ENCODE measurements around the gene ATP9B. TPM values are rescaled to one million over a fixed set of nuclear protein-coding genes. Genes with fewer than 3 reads are reported as not detected.

The ATP9B gene
- total RNA-seq, 1 donor from 2014 or later: 52.0 TPM

DNA sequence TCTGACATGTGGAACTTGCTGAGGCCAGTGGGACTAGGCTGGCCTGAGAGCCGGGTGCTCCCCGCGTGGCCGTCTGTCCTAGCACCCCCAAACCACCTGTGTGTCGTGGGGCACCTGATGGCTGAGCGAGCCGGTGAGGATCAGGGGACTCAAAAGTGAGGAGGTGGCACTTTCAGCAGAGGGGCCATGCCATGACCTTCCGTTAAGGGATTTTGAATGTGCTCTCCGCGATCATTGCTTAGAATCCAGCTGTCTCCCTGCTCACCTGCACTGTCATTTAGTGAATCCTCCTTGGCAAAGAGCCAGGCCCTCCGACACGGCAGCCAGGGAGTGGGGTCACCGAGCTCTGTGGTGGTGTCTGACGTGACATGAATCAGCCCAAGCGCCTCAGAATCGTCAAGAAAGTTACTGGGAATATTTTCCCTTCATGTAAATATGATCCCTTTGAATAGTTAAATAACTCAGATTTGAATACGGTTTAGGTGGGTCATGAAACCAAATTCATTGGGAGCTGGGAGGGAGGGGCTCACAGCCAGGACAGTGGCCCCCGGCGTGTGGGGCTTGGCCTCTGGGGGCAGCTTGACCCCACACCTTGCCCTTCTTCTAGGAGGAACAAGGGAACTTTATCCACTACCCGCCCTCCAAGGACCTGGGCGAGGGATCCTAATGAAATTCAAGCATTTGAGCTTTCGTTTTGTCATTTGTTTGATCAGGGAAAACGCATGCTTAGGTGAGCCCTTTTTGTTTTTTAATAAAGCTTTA, 336.0 kb downstream of the ATP9B start:
- DNase-seq (ENCODE audit: low spot score in 2 of 2, unreplicated experiment in 2 of 2): no peak
- H3K27me3 Mint-ChIP-seq (ENCODE audit: low read depth): peaks cover 6% of the 10 kb centered on the region
- H3K4me1 Mint-ChIP-seq: peaks cover 36% of the 10 kb centered on the region
- no peak overlapping the region for H3K27ac Mint-ChIP-seq
- TF ChIP-seq, protein P1, sequence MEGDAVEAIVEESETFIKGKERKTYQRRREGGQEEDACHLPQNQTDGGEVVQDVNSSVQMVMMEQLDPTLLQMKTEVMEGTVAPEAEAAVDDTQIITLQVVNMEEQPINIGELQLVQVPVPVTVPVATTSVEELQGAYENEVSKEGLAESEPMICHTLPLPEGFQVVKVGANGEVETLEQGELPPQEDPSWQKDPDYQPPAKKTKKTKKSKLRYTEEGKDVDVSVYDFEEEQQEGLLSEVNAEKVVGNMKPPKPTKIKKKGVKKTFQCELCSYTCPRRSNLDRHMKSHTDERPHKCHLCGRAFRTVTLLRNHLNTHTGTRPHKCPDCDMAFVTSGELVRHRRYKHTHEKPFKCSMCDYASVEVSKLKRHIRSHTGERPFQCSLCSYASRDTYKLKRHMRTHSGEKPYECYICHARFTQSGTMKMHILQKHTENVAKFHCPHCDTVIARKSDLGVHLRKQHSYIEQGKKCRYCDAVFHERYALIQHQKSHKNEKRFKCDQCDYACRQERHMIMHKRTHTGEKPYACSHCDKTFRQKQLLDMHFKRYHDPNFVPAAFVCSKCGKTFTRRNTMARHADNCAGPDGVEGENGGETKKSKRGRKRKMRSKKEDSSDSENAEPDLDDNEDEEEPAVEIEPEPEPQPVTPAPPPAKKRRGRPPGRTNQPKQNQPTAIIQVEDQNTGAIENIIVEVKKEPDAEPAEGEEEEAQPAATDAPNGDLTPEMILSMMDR (IDR thresholded peaks at IDR 0.05; ENCODE audit: unreplicated experiment): no peak
- no peak overlapping the region for H3K4me3 Mint-ChIP-seq
- H3K9me3 Mint-ChIP-seq: no peaks in the 10 kb centered on the region
- H3K36me3 Mint-ChIP-seq: peaks cover 2% of the 10 kb centered on the region

DNA sequence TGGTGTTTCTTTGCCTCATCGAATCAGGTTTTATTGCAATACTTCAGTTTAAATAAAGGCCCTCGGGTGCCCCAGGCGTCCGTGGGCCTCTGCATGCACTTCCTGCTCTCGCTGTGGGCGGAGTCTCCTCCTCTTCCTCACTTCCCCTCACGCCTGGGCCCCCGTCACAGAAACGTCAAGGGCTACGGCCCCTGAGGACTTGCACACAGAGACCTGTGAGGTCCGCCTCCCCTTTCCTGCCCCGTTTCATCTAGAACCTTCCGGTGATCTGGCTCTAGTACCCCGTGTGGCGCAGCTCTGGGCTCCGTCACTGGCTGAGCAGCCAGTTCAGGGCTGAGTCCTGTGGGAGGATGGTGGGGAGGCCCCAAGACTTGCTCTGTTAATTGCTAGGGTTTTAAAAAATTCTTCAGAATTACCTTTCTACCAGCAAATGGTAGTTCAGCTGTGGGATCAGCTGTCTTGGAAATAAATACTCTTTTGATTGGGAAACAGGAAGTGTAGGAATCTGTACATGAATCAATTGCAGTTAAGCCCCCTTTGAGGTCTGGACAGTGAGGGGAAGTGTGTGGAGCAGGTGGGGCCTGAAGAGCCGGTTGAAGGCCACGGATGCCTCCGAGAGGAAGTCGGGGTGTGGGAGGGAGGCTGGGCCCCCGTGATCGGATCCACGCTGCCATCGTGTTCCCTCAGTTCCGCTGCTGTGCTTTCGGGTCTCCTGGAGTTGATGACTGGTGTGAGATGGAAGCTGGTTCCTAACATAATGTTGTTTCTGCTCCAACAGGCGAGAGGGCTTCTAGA, 336.8 kb downstream of the ATP9B start:
- peaks cover 2% of the 10 kb centered on the region for H3K36me3 Mint-ChIP-seq
- peak overlapping the region; percentile 61 for H3K27ac Mint-ChIP-seq

DNA sequence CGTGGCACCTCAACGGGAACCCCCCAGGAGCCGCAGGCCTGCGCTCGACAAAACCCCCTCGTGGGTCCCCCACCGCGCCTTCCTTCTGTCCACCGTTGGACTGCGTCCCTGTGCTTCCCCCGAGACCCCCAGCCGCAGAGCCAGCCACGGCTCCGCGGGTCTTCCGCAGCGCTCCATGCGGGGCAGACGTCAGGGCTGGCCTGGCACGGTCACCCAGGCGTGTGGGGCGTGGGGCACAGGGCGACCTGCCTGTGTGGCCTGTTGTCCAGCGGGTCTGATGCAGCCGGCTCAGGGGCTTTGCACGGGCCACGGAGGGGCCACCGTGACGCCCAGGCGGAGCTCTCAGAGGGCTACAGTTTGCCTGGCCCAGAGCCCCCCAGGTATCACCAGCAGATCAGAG, 337.5 kb downstream of the ATP9B start:
- peaks cover 3% of the 10 kb centered on the region for H3K36me3 Mint-ChIP-seq
- H3K9me3 Mint-ChIP-seq: no peaks in the 10 kb centered on the region
- no peak overlapping the region for H3K27ac Mint-ChIP-seq
- peaks cover 1% of the 10 kb centered on the region for H3K27me3 Mint-ChIP-seq (ENCODE audit: low read depth)
- no peak overlapping the region for H3K4me3 Mint-ChIP-seq
- no peak for DNase-seq (ENCODE audit: low spot score in 2 of 2, unreplicated experiment in 2 of 2)
- TF ChIP-seq, protein P1 (IDR thresholded peaks at IDR 0.05; ENCODE audit: unreplicated experiment): no peak
- H3K4me1 Mint-ChIP-seq: peaks cover 31% of the 10 kb centered on the region

More for the DNA sequence above, 336.8 kb downstream of the ATP9B start:
- H3K4me3 Mint-ChIP-seq: no peak overlapping the region
- DNase-seq (ENCODE audit: low spot score in 2 of 2, unreplicated experiment in 2 of 2): no peak
- peaks cover 34% of the 10 kb centered on the region for H3K4me1 Mint-ChIP-seq
- TF ChIP-seq, protein P1 (IDR thresholded peaks at IDR 0.05; ENCODE audit: unreplicated experiment): no peak
- peaks cover 4% of the 10 kb centered on the region for H3K27me3 Mint-ChIP-seq (ENCODE audit: low read depth)
- no peaks in the 10 kb centered on the region for H3K9me3 Mint-ChIP-seq

DNA sequence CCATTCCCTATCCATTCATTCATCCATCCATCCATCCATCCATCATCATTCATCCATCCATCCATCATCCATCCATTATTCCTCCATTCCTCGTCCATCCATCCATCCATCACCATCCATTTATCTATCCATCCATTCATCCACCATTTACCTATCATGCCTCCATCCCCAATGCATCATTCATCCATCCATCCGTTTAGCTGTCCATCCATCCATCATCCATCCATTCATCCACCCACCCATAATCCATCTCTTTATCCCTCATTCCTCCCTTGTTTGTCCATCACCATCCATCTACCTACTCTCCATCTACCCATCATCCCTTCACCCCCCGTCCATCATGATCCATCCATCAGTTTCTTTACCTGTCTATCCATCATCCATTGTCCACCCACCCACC, 340.1 kb downstream of the ATP9B start:
- H3K9me3 Mint-ChIP-seq: no peaks in the 10 kb centered on the region
- no peak for DNase-seq (ENCODE audit: low spot score in 2 of 2, unreplicated experiment in 2 of 2)
- H3K36me3 Mint-ChIP-seq: peaks cover 6% of the 10 kb centered on the region
- peaks cover 1% of the 10 kb centered on the region for H3K27me3 Mint-ChIP-seq (ENCODE audit: low read depth)
- no peak overlapping the region for H3K27ac Mint-ChIP-seq
- TF ChIP-seq, protein P1 (IDR thresholded peaks at IDR 0.05; ENCODE audit: unreplicated experiment): no peak
- no peak overlapping the region for H3K4me3 Mint-ChIP-seq
- peaks cover 19% of the 10 kb centered on the region for H3K4me1 Mint-ChIP-seq

DNA sequence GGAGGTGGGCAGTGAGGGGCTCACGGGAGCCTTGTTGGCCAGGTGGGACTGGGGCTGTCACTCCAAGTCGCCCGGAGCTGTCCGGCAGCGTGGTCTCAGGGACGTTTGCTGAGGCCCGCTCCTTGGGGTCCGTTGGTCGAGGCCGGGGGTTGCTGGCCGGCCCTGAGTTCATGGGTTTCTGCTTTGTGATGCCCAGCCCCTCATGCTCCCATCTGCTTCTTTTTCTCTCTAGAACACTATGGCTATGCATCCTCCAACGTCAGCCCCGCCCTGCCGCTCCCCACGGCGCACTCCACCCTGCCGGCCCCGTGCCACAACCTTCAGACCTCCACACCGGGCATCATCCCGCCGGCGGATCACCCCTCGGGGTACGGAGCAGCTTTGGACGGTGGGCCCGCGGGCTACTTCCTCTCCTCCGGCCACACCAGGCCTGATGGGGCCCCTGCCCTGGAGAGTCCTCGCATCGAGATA, 341.0 kb downstream of the ATP9B start:
- TF ChIP-seq, protein P1 (IDR thresholded peaks at IDR 0.05; ENCODE audit: unreplicated experiment): no peak
- DNase-seq (ENCODE audit: low spot score in 2 of 2, unreplicated experiment in 2 of 2): no peak
- H3K27me3 Mint-ChIP-seq (ENCODE audit: low read depth): no peaks in the 10 kb centered on the region

More for the DNA sequence above, 341.0 kb downstream of the ATP9B start:
- Mint-ChIP-seq H3K4me3 (no peak overlapping the region), H3K27ac (no peak overlapping the region), H3K9me3 (no peaks in the 10 kb centered on the region), H3K36me3 (peaks cover 6% of the 10 kb centered on the region), H3K4me1 (peaks cover 11% of the 10 kb centered on the region)
